Measurements from ENCODE around the gene PRM2. TPM values are rescaled to one million over a fixed set of nuclear protein-coding genes. Genes with fewer than 3 reads are reported as not detected.

PRM2 gene
- polyA plus RNA-seq, 1 of the 3 experiments (the other 2 are of a cell fraction): not detected

- Histone ChIP-seq H4K20me1 (ENCODE audit: insufficient read depth) (no peaks in the 10 kb centered on the region), H3K4me1 (ENCODE audit: control insufficient read depth in 1 of 2, insufficient read depth in 2 of 2, low read depth in 1 of 2, low read length in 1 of 2) (no peaks in the 10 kb centered on the region), H3K36me3 (replicated peaks in 1 of 2; ENCODE audit: control insufficient read depth in 1 of 2, insufficient read depth in 2 of 2, low read length in 1 of 2) (no peaks in the 10 kb centered on the region), H3K4me2 (no peak overlapping the region), H3K9me3 (no peaks in the 10 kb centered on the region), H3K9ac (no peak overlapping the region), H3F3A (replicated peaks; ENCODE audit: insufficient read depth) (no peaks in the 10 kb centered on the region), H3K79me2 (ENCODE audit: insufficient read depth) (no peaks in the 10 kb centered on the region), H3K4me3 (ENCODE audit: low read depth in 2 of 2, low read length in 1 of 2) (no peak overlapping the region), H3K9me2 (no peaks in the 10 kb centered on the region), H2AFZ (ENCODE audit: low read depth) (no peak overlapping the region), H3K27me3 (ENCODE audit: insufficient read depth) (no peaks in the 10 kb centered on the region; the same call in 1 of the 2 replicates), H3K27ac (ENCODE audit: low read depth in 2 of 2, low read length in 1 of 2) (no peak overlapping the region)
- TF ChIP-seq FOXJ3 (CRISPR knock-in tag; IDR thresholded peaks at IDR 0.05) (no peak), YY1 (IDR thresholded peaks at IDR 0.05; ENCODE audit: low read depth) (no peak), FOXM1 (IDR thresholded peaks at IDR 0.05; ENCODE audit: low read depth) (no peak), RXRA (IDR thresholded peaks at IDR 0.05; ENCODE audit: borderline replicate concordance, low read depth) (no peak), POLR2AphosphoS5 (IDR thresholded peaks at IDR 0.05; ENCODE audit: low read depth, low read length) (no peak), RFX5 (IDR thresholded peaks at IDR 0.05; ENCODE audit: low read length) (no peak), NRF1 (IDR thresholded peaks at IDR 0.05; ENCODE audit: low read depth, low read length) (no peak), USF1 (IDR thresholded peaks at IDR 0.05; ENCODE audit: borderline replicate concordance, low read depth) (no peak), GATA2 (CRISPR knock-in tag; IDR thresholded peaks at IDR 0.05) (no peak), MEF2A (IDR thresholded peaks at IDR 0.05; ENCODE audit: borderline replicate concordance, low read depth) (no peak), CTCF (IDR thresholded peaks at IDR 0.05) (no peak), SIN3A (IDR thresholded peaks at IDR 0.05; ENCODE audit: borderline replicate concordance, low read depth, low read length) (no peak), RAD21 (IDR thresholded peaks at IDR 0.05; ENCODE audit: low read length) (no peak), CHD2 (IDR thresholded peaks at IDR 0.05; ENCODE audit: low read length, partially characterized antibody) (no peak), TCF12 (IDR thresholded peaks at IDR 0.05) (no peak)
- TF ChIP-seq, protein P1, sequence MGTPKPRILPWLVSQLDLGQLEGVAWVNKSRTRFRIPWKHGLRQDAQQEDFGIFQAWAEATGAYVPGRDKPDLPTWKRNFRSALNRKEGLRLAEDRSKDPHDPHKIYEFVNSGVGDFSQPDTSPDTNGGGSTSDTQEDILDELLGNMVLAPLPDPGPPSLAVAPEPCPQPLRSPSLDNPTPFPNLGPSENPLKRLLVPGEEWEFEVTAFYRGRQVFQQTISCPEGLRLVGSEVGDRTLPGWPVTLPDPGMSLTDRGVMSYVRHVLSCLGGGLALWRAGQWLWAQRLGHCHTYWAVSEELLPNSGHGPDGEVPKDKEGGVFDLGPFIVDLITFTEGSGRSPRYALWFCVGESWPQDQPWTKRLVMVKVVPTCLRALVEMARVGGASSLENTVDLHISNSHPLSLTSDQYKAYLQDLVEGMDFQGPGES (IDR thresholded peaks at IDR 0.05; ENCODE audit: low read depth, low read length): no peak
- TF ChIP-seq, protein P2, sequence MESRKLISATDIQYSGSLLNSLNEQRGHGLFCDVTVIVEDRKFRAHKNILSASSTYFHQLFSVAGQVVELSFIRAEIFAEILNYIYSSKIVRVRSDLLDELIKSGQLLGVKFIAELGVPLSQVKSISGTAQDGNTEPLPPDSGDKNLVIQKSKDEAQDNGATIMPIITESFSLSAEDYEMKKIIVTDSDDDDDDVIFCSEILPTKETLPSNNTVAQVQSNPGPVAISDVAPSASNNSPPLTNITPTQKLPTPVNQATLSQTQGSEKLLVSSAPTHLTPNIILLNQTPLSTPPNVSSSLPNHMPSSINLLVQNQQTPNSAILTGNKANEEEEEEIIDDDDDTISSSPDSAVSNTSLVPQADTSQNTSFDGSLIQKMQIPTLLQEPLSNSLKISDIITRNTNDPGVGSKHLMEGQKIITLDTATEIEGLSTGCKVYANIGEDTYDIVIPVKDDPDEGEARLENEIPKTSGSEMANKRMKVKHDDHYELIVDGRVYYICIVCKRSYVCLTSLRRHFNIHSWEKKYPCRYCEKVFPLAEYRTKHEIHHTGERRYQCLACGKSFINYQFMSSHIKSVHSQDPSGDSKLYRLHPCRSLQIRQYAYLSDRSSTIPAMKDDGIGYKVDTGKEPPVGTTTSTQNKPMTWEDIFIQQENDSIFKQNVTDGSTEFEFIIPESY (IDR thresholded peaks at IDR 0.05; ENCODE audit: borderline replicate concordance, low read depth): no peak
- 87% methylated on average over 7 of the region's 7 CpGs for WGBS (ENCODE audit: low lambda C conversion rate)
- ChIA-PET CTCF (interaction anchor here (14.4 kb wide), 1 partner anchor 297 kb away, joined by 318 read pairs; no protein-coding TSS in a partner anchor), POLR2A (no interaction called here)
- DNase-seq: no peak
These were observed 11.2 kb downstream of the PRM2 start for GRCh38 chr16:11265124-11265523.

All from SK-N-SH (cell line).